Stimulated activated CD8-positive, alpha-beta memory T cell treated with anti-CD3 and anti-CD28 coated beads, Interleukin-2, amount 100 ng/mL, for 48 hours (primary cell): ENCODE results near the gene RAB40A.
"Not testable (repeated sequence)": the region's sequence is repeated elsewhere in the genome, so short reads cannot be mapped to it uniquely, and the experiment has no call there.

Source experiments
- DNase-seq, 2 donors: peaks; one replicate each; pipeline ENCODE4 v3.0.0-alpha.2; 2020; ENCODE audit warnings: low read depth in 2 of 2

Gene RAB40A

GRCh38 chrX:103464072-103464773 is 55.1 kb downstream of the RAB40A start:
- DNase-seq = no peak

GRCh38 chrX:103461156-103461555 is 58.1 kb downstream of the RAB40A start:
- no peak for DNase-seq

- DNase-seq = not testable (repeated sequence)
Measured at GRCh38 chrX:103460001-103460755, 59.1 kb downstream of the RAB40A start.

GRCh38 chrX:103453655-103454054 is 65.6 kb downstream of the RAB40A start:
- no peak for DNase-seq
